ENCODE results near the gene MTX3. TPM values are rescaled to one million over a fixed set of nuclear protein-coding genes. Genes with fewer than 3 reads are reported as not detected.

Gene MTX3
- total RNA-seq, 1 experiment from 2014 or later, result 22.7 TPM

GRCh38 chr5:79936002-79936645 is 54.9 kb downstream of the MTX3 start:
- H3K27ac Mint-ChIP-seq (ENCODE audit: unreplicated experiment), result no peak overlapping the region
- H3K4me1 Mint-ChIP-seq (ENCODE audit: low read depth, unreplicated experiment), result no peaks in the 10 kb centered on the region
- no peak overlapping the region for H3K4me3 Mint-ChIP-seq (ENCODE audit: low read depth, unreplicated experiment)
- H3K9me3 Mint-ChIP-seq (ENCODE audit: low read depth, unreplicated experiment), result no peaks in the 10 kb centered on the region
- intact Hi-C loops (cut with micrococcal nuclease; ENCODE audit: unreplicated experiment), result no loop called here
- TF ChIP-seq, protein P1, sequence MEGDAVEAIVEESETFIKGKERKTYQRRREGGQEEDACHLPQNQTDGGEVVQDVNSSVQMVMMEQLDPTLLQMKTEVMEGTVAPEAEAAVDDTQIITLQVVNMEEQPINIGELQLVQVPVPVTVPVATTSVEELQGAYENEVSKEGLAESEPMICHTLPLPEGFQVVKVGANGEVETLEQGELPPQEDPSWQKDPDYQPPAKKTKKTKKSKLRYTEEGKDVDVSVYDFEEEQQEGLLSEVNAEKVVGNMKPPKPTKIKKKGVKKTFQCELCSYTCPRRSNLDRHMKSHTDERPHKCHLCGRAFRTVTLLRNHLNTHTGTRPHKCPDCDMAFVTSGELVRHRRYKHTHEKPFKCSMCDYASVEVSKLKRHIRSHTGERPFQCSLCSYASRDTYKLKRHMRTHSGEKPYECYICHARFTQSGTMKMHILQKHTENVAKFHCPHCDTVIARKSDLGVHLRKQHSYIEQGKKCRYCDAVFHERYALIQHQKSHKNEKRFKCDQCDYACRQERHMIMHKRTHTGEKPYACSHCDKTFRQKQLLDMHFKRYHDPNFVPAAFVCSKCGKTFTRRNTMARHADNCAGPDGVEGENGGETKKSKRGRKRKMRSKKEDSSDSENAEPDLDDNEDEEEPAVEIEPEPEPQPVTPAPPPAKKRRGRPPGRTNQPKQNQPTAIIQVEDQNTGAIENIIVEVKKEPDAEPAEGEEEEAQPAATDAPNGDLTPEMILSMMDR (IDR thresholded peaks at IDR 0.05; ENCODE audit: unreplicated experiment), result no peak
- no TSS peak for BruUV-seq (replicated peaks)
- DNase-seq, result no peak
- H3K36me3 Mint-ChIP-seq (ENCODE audit: insufficient read depth, unreplicated experiment), result no peaks in the 10 kb centered on the region
- peaks cover 9% of the 10 kb centered on the region for H3K27me3 Mint-ChIP-seq (ENCODE audit: unreplicated experiment)
- CTCF ChIA-PET, result no interaction called here

GRCh38 chr5:79934681-79935080 is 56.4 kb downstream of the MTX3 start:
- no peak overlapping the region for H3K4me3 Mint-ChIP-seq (ENCODE audit: low read depth, unreplicated experiment)
- BruUV-seq (replicated peaks), result no TSS peak
- H3K9me3 Mint-ChIP-seq (ENCODE audit: low read depth, unreplicated experiment), result no peaks in the 10 kb centered on the region
- no peaks in the 10 kb centered on the region for H3K4me1 Mint-ChIP-seq (ENCODE audit: low read depth, unreplicated experiment)
- no peak overlapping the region for H3K27ac Mint-ChIP-seq (ENCODE audit: unreplicated experiment)
- CTCF ChIA-PET, result interaction anchor here (0.6 kb wide), 1 partner anchor 343 kb away, joined by 4 read pairs; no protein-coding TSS in a partner anchor
- intact Hi-C loops (cut with micrococcal nuclease; ENCODE audit: unreplicated experiment), result no loop called here
- no peaks in the 10 kb centered on the region for H3K36me3 Mint-ChIP-seq (ENCODE audit: insufficient read depth, unreplicated experiment)
- DNase-seq, result no peak
- TF ChIP-seq, protein P1 (IDR thresholded peaks at IDR 0.05; ENCODE audit: unreplicated experiment), result no peak
- peaks cover 8% of the 10 kb centered on the region for H3K27me3 Mint-ChIP-seq (ENCODE audit: unreplicated experiment)

DNA sequence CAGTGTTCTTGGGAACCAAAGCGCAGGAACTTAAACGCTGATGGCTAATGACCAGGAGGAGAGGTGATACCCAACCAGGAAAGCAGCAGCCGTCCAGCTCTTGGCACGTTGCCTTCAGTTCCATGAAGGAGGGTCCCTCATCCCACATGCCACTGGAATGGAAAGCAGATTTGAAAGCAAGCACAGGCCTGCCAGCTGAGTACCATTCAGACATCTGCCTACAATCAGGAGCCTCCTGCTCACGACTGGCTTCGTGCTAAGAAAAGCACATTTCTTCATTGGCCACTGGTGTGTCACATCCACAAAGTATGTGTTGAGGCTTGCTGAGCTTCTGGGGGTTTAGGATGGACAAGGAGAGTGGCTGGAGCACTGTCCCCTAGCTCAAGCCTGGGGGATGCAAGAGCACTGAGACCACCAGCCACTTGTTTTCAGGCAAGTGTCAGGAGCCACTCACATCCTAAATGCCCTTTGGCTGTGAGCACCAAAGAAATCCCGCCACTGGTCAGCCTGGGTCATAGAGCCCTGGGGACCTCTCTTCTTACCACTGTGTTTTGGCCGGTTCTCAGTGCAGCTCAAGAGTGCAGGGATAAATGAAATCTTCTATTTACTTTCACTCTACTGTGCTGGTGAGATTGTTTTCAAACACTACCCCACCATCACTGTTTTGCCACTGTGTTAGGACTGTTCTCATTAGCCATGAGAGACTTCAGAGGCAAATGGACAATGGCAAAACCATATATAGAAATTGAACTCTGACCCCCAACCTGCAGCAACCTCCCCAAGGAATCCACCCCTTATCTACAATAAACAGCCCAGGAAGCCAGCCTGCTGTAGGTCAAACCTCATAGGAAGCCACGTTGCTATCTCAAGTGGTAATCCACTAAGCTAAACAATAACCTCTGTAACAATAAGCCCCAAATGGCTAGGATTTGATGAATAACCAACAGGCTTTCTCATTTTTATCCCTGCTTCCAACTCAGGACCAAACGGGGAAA is 58.3 kb downstream of the MTX3 start:
- no peak overlapping the region for H3K4me3 Mint-ChIP-seq (ENCODE audit: low read depth, unreplicated experiment)
- no peaks in the 10 kb centered on the region for H3K36me3 Mint-ChIP-seq (ENCODE audit: insufficient read depth, unreplicated experiment)
- CTCF ChIA-PET, result no interaction called here
- H3K4me1 Mint-ChIP-seq (ENCODE audit: low read depth, unreplicated experiment), result no peaks in the 10 kb centered on the region
- peaks cover 2% of the 10 kb centered on the region for H3K27me3 Mint-ChIP-seq (ENCODE audit: unreplicated experiment)
- no TSS peak for BruUV-seq (replicated peaks)
- no peak for DNase-seq
- no peaks in the 10 kb centered on the region for H3K9me3 Mint-ChIP-seq (ENCODE audit: low read depth, unreplicated experiment)
- H3K27ac Mint-ChIP-seq (ENCODE audit: unreplicated experiment), result no peak overlapping the region
- TF ChIP-seq, protein P1 (IDR thresholded peaks at IDR 0.05; ENCODE audit: unreplicated experiment), result no peak
- intact Hi-C loops (cut with micrococcal nuclease; ENCODE audit: unreplicated experiment), result no loop called here

- no TSS peak for BruUV-seq (replicated peaks)
Observed at GRCh38 chr5:79931866-79932265, 59.2 kb downstream of the MTX3 start.

More at GRCh38 chr5:79931866-79932265, 59.2 kb downstream of the MTX3 start:
- H3K27ac Mint-ChIP-seq (ENCODE audit: unreplicated experiment), result no peak overlapping the region
- DNase-seq, result no peak
- CTCF ChIA-PET, result no interaction called here
- TF ChIP-seq, protein P1 (IDR thresholded peaks at IDR 0.05; ENCODE audit: unreplicated experiment), result no peak
- no peaks in the 10 kb centered on the region for H3K9me3 Mint-ChIP-seq (ENCODE audit: low read depth, unreplicated experiment)
- peaks cover 12% of the 10 kb centered on the region for H3K27me3 Mint-ChIP-seq (ENCODE audit: unreplicated experiment)
- intact Hi-C loops (cut with micrococcal nuclease; ENCODE audit: unreplicated experiment), result no loop called here
- no peak overlapping the region for H3K4me3 Mint-ChIP-seq (ENCODE audit: low read depth, unreplicated experiment)
- H3K36me3 Mint-ChIP-seq (ENCODE audit: insufficient read depth, unreplicated experiment), result no peaks in the 10 kb centered on the region
- H3K4me1 Mint-ChIP-seq (ENCODE audit: low read depth, unreplicated experiment), result no peaks in the 10 kb centered on the region

Measured in Calu3 (cell line).